GM21825 (cell line): ENCODE data around the gene TOR4A.

ENCODE experiments used
- ATAC-seq: cut with Tn5 transposase; IDR thresholded peaks from one replicate; pipeline ENCODE4 v1.9.1; 2021; ENCODE audit warnings: mild to moderate bottlenecking, moderate library complexity; ENCODE audit not compliant: unreplicated experiment

The TOR4A gene

DNA sequence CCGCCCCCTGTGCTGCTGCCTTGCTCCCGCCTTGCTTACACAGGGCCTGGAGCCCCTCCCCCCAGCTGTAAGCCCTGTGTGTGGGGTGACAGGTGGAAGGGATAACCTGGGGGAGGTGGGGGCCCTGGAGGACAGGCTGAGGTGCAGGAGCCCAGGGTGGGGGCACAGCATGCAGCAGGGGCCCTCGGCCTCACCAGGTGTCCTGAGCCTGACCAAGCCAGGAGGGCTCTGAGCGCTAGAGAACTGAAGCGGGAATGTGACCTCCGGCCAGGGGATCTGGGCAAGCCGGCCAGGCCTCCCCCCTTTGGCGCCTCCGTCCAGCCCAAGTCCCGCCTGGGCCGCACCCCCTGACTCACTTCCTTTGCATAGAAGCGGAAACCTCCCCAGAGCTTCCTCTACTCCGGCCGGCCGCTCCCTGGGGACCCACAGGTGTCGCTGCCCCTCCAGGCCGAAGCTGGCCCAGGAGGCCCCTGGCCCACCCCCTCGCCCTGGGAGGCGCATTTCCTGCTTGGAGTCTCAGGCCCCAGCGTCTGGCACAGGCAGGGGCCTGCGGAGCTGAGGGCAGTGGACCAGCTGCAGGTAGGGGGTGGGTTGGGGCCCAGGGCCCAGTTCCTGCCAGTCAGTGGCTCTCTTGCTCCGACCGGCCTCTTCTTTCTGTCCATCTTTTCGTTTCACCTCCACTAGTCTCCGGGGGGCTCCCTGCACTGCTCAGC is at the start of gene TOR4A:
Gene TOR4A (plus strand): TSS at position 398 of the 713 bp plus-strand sequence. CDS start 964 bp downstream, outside the sequence.
- peak; percentile 71 for ATAC-seq

DNA sequence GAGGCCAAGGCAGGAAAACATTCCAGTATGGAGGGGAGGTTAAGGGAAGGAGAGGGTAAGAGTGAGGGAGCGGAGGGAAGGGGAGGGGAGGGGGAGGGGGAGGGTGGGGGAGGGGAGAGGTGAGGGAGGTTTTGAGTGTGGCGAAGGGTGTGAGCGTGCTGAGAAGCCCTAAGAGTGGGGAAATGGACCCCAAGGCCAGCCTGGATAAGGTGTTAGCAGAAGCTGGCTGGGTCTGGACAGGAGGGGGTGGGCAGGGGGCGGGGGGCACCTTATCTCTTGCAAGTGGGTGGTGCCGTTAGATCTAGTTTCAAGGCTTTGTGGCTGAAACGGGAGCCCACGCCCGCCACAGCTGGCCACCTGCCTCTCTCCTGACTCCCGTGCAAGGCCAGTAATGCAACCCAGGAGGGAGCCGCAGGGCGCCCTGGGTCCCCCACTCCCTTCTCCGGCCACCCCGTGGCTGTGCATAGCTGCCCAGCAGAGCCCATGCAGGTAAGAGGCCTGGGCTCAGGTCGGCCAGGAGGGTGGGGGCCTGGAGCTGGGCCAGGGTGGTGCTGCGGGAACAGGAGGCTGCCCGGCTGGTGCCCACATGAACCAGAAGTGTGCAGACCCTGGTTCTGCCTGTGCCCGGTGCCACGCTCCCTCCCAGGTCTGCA is 49.5 kb upstream of the TOR4A start:
- no peak for ATAC-seq

GRCh38 chr9:137228506-137228967 is 49.0 kb upstream of the TOR4A start:
- ATAC-seq: no peak

DNA sequence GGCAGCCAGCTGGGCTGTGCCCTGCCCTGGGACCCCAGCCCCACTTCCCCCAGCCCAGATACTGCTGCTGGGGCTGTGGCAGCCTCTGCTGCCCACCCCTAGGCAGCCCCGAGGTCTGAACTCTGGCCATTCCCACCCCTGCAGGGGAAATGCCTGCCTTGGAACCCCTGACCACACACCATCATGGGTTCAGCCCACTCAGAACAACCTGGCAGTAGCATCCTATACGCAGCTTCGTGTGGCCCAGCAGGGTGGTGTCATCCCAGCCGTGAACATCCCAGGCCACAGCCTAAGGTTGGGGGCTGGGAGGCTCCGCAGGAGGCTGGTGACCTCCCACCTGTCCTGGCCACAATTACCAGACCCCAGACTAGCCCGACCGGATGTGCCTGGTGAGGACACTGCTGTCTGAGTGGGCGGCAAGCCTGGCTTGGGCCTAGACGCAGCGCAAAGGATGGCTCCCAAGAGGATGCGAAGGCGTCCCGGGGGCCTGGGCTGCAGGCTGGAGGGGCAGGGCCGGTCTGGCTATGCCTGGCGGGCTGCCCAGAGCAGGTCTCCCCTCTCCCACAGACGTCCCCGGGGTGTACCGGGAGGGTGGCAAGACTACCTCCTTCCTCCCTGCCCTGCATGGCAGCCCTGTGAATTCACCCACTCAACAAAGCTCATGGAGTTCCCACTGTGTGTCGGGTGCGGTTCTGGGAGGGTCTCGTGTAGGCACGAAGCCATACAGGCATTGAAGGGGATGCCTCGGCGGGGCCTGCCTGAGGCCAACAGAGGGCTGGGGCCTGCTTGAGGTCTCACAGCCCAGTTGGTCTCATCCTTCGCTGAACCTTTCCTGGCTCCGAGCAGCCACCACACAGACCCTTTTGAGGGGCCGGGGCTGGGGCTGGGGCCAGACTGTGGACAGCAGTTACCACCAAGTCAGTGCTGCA is 48.3 kb upstream of the TOR4A start:
- ATAC-seq: no peak

DNA sequence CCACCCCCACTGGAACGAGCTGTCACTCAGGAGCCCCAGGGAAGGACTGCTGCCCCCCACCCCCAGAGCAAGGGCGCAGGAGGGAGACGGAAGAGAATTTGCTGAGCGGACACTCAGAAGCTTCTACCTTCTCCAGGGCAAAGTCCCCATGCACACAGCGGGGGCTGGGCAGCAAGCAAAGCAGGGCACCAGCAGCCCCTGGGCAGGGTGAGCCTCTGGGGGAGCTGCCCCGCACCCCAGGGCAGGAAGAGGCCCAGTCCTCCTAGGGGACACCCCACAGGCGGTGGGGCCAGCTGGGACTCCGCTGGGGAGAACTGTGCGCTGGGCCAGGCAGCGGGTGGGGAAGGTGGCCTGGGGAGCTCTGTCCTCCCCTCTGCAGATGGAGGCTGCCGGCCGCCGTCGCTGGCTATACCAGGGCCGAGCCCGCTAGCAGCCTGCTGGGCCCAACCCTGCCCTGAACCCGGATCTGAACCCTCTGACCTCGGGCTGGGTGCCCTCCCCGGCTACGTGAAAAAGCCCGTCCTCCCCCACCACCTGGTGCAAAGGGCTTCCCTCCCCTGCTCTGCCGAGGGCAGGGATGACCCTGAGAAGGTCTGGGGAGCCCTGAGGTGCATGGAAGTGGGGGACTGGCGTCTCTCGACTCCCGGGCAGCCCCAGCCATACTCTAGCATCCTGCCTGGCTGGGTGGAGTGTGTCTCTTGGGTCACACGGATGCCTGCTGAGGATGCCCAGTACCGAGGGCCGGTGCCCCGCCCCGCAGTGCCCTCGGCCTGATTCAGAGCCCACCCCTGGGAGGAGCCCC is 47.4 kb upstream of the TOR4A start:
- ATAC-seq: no peak

DNA sequence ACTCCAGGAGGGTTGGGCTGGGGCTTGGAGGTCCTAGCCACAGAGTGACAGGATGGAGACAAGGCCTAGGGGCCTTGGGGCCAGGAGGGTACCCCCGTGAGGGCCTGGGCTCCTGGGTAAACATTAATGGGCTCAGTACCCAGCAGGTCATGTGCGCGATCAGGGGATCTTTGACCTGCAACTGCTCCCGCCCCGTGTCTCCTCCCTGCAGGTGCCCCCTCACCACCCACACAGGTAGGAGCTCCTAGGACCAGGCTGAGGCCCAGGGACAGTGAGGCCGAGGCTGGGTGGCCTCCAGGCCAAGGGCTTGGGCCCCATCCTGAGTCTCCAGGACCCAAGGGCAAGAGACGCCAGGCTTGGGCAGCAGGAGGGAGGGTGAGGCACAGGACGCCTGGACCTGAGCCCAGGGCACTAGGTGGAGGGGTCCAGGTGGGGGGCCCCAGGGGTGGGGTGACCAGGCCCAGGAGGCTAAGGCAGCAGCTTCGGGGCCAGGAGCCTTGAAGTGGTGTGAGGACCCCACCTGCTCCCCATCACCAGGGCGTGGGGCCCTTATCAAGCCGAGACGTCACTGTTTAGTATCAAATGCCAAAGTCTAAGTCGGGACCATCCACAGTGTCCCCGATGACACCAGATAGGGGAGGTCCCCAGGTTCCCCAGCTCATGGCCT is 46.7 kb upstream of the TOR4A start, which contains the start of gene SLC34A3:
Gene SLC34A3 (plus strand): TSS at position 197 of the 667 bp plus-strand sequence. CDS start 802 bp downstream, outside the sequence.
- no peak for ATAC-seq

DNA sequence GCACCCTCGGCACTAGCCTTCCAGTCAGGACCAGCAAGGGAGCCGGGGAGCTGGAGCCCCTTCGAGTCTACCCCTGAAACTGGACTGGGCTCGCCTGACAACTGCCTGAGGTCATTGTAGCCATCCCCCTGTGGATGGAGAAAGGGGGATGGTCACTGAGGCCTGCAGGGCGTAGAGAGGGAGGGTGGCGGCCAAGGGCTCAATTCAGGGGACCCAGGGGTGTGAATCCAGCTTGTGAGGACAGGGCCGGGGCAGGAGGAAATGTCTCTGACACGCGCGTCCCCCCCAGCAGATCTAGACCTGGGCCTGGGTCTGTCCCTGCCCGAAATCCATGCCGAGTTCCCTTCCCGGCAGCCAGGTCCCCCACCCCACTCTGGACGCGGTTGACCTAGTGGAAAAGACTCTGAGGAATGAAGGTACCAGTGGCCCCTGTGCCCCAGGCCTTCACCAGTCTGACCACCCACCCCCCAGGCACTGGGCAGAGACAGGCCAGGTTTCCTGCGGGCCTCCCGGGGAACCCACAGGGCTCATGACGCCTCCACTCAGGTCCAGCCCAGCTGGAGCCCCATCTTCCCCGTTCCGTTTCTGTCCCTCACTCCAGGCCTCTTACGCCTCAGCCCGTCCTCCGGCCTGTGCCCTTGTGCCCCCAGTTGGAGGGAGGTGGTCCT is 46.0 kb upstream of the TOR4A start:
- no peak for ATAC-seq

DNA sequence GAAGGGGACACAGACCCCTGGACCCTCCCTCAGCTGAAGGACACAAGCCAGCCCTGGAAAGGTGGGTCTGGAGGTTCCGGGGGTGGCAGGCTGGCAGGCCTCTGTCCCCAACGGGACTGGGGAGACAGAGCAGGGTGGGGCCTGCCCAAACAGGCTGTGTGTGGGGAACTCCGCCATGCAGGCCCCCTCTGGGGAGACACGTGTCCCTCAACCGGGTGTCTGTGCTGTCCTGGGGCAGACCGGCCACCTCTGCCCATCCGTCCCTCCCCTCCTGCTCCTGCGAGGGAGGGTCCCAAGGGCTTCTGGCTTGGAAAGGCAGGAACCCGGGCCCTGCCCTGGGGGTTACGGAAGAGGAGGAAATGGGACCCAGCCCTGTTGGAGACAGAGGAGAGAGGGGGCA is 45.4 kb upstream of the TOR4A start:
- ATAC-seq: no peak

DNA sequence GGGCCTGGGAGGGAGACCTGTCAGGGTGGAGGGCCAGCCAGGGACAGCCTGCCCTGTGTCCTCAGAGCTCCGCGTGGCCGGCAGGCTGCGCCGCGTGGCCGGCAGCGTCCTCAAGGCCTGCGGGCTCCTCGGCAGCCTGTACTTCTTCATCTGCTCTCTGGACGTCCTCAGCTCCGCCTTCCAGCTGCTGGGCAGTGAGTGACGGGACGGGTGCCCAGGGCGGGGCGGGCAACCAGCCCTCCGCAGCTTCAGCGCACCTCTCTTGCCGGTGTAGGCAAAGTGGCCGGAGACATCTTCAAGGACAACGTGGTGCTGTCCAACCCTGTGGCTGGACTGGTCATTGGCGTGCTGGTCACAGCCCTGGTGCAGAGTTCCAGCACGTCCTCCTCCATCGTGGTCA is 45.0 kb upstream of the TOR4A start:
- ATAC-seq: no peak

DNA sequence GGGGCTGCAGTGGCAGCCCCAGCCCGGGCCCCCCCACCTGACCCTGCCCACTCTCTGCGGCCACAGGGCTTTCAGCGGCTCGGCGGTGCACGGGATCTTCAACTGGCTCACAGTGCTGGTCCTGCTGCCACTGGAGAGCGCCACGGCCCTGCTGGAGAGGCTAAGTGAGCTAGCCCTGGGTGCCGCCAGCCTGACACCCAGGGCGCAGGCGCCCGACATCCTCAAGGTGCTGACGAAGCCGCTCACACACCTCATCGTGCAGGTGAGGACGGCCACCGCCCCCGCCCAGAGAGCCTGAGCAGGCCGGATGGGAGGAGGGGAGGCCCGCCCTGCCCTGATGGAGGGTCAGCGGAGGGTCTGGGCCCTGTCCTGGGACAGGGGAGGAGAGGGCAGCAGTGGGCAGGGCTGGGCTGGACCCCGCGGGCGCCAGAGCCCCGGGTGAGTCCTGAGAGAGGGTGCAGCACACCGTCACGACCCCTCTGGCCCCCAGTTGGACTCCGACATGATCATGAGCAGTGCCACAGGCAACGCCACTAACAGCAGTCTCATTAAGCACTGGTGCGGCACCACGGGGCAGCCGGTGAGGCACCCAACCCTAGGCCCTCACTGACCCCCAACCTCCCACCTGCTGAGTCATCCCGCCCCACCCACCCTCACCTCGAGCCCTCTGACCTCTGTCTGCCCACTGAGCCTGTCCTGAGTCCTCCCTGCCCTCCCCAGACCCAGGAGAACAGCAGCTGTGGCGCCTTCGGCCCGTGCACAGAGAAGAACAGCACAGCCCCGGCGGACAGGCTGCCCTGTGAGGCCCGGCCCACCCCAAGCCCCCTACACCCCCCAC is 44.2 kb upstream of the TOR4A start:
- ATAC-seq: no peak

DNA sequence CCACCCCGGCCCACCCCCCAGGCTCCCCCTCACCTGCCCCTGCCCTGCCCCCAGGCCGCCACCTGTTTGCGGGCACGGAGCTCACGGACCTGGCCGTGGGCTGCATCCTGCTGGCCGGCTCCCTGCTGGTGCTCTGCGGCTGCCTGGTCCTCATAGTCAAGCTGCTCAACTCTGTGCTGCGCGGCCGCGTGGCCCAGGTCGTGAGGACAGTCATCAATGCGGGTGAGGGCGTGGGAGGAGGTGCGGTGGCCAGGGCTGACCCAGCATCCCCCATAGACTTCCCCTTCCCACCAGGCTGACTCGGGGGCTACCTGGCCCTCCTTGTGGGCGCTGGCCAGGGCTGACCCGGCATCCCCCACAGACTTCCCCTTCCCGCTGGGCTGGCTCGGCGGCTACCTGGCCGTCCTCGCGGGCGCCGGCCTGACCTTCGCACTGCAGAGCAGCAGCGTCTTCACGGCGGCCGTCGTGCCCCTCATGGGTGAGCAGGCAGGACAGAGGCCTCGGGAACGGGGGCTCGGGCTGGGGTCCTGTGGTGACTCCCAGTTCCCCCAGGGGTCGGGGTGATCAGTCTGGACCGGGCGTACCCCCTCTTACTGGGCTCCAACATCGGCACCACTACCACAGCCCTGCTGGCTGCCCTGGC is 43.4 kb upstream of the TOR4A start:
- no peak for ATAC-seq

GRCh38 chr9:137234758-137235423 is 42.6 kb upstream of the TOR4A start:
- ATAC-seq: no peak

DNA sequence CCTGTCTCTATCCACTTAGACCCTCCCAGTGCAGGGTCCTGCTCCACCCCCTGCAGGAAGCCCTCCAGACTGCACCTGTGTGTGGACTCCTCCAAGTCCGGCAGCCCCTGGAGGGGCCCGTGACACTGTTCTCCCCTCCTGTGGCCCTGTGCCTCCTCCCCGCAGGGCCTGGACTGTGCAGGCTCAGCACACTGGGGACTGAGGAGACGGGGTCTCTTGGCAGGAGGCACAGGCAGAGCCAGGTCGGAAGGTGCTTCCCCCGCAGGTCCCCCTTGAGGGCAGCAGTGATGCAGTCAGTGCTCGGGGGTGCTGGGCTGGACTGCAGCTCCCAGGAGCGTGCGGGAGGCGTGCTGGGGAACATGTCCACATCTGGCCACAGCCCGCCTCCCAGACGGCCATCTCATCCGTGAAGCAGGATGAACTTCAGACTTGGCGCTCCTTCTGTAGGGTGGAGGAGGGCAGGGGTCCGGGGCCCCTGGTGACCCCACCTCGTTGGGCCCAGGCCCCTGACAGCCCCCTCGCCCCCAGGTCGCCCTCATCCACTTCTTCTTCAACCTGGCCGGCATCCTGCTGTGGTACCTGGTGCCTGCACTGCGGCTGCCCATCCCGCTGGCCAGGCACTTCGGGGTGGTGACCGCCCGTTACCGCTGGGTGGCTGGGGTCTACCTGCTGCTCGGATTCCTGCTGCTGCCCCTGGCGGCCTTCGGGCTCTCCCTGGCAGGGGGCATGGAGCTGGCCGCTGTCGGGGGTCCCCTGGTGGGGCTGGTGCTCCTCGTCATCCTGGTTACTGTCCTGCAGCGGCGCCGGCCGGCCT is 41.9 kb upstream of the TOR4A start:
- ATAC-seq: no peak

DNA sequence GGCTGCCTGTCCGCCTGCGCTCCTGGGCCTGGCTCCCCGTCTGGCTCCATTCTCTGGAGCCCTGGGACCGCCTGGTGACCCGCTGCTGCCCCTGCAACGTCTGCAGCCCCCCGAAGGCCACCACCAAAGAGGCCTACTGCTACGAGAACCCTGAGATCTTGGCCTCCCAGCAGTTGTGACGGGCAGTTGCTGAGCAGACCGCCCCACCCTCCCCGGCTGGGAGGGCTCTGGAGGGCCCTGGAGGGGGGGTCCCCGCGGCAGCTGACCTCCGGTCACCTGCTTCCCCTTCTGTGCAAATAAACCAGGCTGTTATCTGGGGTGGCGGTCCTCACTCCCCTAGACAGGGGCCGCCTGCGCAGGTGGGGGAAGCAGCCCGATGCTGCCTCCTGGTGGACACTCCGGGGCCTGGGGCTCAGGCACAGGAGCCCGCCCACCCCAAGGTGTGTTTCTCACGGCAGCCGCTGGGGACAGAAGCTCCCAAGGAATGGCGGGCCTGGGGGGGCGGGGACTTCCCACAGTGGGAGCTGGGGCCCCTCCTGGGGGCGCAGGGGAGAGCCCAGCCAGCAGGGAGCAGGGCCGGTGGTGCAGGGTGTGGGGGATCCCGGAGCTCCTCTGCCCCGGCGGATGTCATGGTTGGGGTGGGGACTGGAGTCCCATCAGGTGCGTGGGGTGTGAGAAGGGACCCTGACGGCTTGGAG is 41.1 kb upstream of the TOR4A start:
- ATAC-seq: no peak

- no peak for ATAC-seq
Observed at GRCh38 chr9:137236936-137237421, 40.5 kb upstream of the TOR4A start.
